HCT116 (cell line): ENCODE measurements around the gene CDCP1. TPM values are rescaled to one million over a fixed set of nuclear protein-coding genes. Genes with fewer than 3 reads are reported as not detected.

Source experiments
- ATAC-seq: fragments of 200-7000 bp; cut with Tn5 transposase; 2 replicates; pipeline ENCODE4 v1.9.1; 2020; ENCODE audit warnings: mild to moderate bottlenecking, moderate library complexity
- BruUV-seq: library from RNA; stranded (reverse); fragments of 400-500 nt; replicated peaks from 2 replicates; lab custom pipeline; 2021; lab: Mats Ljungman, UMichigan
- CTCF ChIA-PET: fragments of 300-600 bp; sonication (Branson Sonifier 250); formaldehyde crosslinking; loops from one replicate; lab custom pipeline; 2021; ENCODE audit warnings: antibody characterized with exemption; lab: Charles Lee
- POLR2A ChIA-PET: fragments of 300-600, 350-600 bp; sonication (Branson Sonifier 250); formaldehyde crosslinking; loops from one replicate; lab custom pipeline; 2021; ENCODE audit warnings: antibody characterized with exemption; lab: Charles Lee
- RAD21 ChIA-PET, 2 experiments: fragments of 300-600 bp; sonication (Branson Sonifier 250); formaldehyde crosslinking; loops; one replicate each; lab custom pipeline; 2023; ENCODE audit warnings: low total read pairs in 2 of 2; ENCODE audit not compliant: uncharacterized antibody in 2 of 2, unreplicated experiment in 2 of 2, low non-redundant PET in 1 of 2; lab: Charles Lee
- DNase-seq: peaks from one replicate; pipeline ENCODE4 v3.0.0-alpha.2; 2010; ENCODE audit warnings: low read depth, low spot score
- H2AFZ ChIP-seq: fragments of 200-600 bp; shearing (Covaris generic), sonication (generic); 2 replicates; pipeline ENCODE4 v1.6.1; 2017; ENCODE audit warnings: low read depth, mixed run types, mixed read lengths, antibody characterized with exemption, low read length; ENCODE audit not compliant: poor library complexity, severe bottlenecking
- H3K27ac ChIP-seq: 2 replicates; pipeline ENCODE4 v1.5.1; 2012; ENCODE audit warnings: low read depth, low read length
- H3K27me3 ChIP-seq: fragments of 200-600 bp; sonication (generic); 2 replicates; pipeline ENCODE4 v1.6.1; 2016; ENCODE audit warnings: mixed run types, low read length, mixed read lengths; ENCODE audit not compliant: insufficient read depth
- H3K36me3 ChIP-seq, 2 experiments: fragments of 200-500 bp in 1 of 2; fragments of 200-600 bp in 1 of 2; sonication (Bioruptor generic) in 1 of 2; sonication (generic) in 1 of 2; 2 replicates each; pipeline versions ENCODE4 v1.5.1 to v1.6.1; 2014 to 2016; ENCODE audit warnings: low read length in 2 of 2, inconsistent platforms in 1 of 2, mixed read lengths in 1 of 2, mixed run types in 1 of 2; ENCODE audit not compliant: insufficient read depth in 2 of 2, control insufficient read depth in 1 of 2
- H3K4me1 ChIP-seq, 2 experiments: fragments of 200-600 bp in 1 of 2; sonication (generic) in 1 of 2; 2 replicates each; pipeline versions ENCODE4 v1.5.1 to v1.6.1; 2012 to 2017; ENCODE audit warnings: low read length in 2 of 2, inconsistent platforms in 1 of 2, mild to moderate bottlenecking in 1 of 2, mixed read lengths in 1 of 2, mixed run types in 1 of 2, moderate library complexity in 1 of 2; ENCODE audit not compliant: insufficient read depth in 2 of 2, control insufficient read depth in 1 of 2
- H3K4me2 ChIP-seq: fragments of 200-600 bp; sonication (generic); 2 replicates; pipeline ENCODE4 v1.6.1; 2017; ENCODE audit warnings: mixed run types, low read length, mixed read lengths
- H3K4me3 ChIP-seq, 2 experiments: fragments of 200-600 bp in 1 of 2; sonication (generic) in 1 of 2; replicated peaks in 1 of 2; 2 replicates each; pipeline ENCODE4 v1.5.1; 2011 to 2016; ENCODE audit warnings: low read length in 2 of 2, control low read depth in 1 of 2, low read depth in 1 of 2, mild to moderate bottlenecking in 1 of 2, mixed read lengths in 1 of 2, mixed run types in 1 of 2
- H3K79me2 ChIP-seq: fragments of 200-600 bp; sonication (generic); 2 replicates; pipeline ENCODE4 v1.6.1; 2017; ENCODE audit warnings: mild to moderate bottlenecking, mixed run types, low read length, moderate library complexity, mixed read lengths; ENCODE audit not compliant: insufficient read depth
- H3K9ac ChIP-seq: fragments of 200-600 bp; sonication (generic); 2 replicates; pipeline ENCODE4 v1.6.1; 2016; ENCODE audit warnings: low read length, mixed read lengths
- H3K9me2 ChIP-seq: fragments of 200-600 bp; sonication (generic), shearing (Covaris generic); 2 replicates; pipeline ENCODE4 v1.6.1; 2017; ENCODE audit warnings: mixed run types, mild to moderate bottlenecking, moderate library complexity; ENCODE audit not compliant: insufficient read depth
- H3K9me3 ChIP-seq, 2 experiments: fragments of 200-500 bp in 1 of 2; fragments of 200-600 bp in 1 of 2; sonication (Bioruptor generic) in 1 of 2; sonication (generic) in 1 of 2; 2 replicates each; pipeline ENCODE4 v1.6.1; 2014 to 2017; ENCODE audit warnings: low read length in 2 of 2, mixed read lengths in 2 of 2, inconsistent platforms in 1 of 2, low read depth in 1 of 2, mild to moderate bottlenecking in 1 of 2, mixed run types in 1 of 2, moderate library complexity in 1 of 2; ENCODE audit not compliant: control insufficient read depth in 1 of 2, insufficient read depth in 1 of 2
- H4K20me1 ChIP-seq: fragments of 200-600 bp; sonication (generic), shearing (Covaris generic); 2 replicates; pipeline ENCODE4 v1.6.1; 2017; ENCODE audit warnings: mixed run types, mild to moderate bottlenecking, moderate library complexity; ENCODE audit not compliant: insufficient read depth
- EZH2 ChIP-seq: fragments of 200-600 bp; sonication (generic); IDR thresholded peaks from 2 replicates; pipeline ENCODE4 v1.6.1; 2017; ENCODE audit warnings: antibody characterized with exemption, mixed run types
- TCF7L2 ChIP-seq: IDR thresholded peaks from 2 replicates; pipeline ENCODE4 v1.7.0; 2011; ENCODE audit warnings: borderline replicate concordance, inconsistent platforms; ENCODE audit not compliant: insufficient read depth, insufficient read length; ENCODE audit errors: extremely low read depth
- YY1 ChIP-seq: IDR thresholded peaks from 2 replicates; pipeline ENCODE4 v1.6.1; 2011; ENCODE audit warnings: low read length, low read depth, moderate library complexity, mild to moderate bottlenecking; ENCODE audit not compliant: insufficient replicate concordance; ENCODE audit errors: extremely low read depth
- intact Hi-C: fragments of 100-400 bp; cut with micrococcal nuclease; formaldehyde crosslinking; loops from 2 replicates; pipeline ENCODE4 v1.10.0; 2022
- total RNA-seq: library from RNA; stranded (reverse); gene quantifications from one replicate; pipeline ENCODE4 v1.2.1, GENCODE V29; 2021; ENCODE audit not compliant: unreplicated experiment
- TF ChIP-seq, protein P1 (sequence below): IDR thresholded peaks from 2 replicates; pipeline ENCODE4 v1.6.1; 2011; ENCODE audit warnings: mild to moderate bottlenecking, low read length, moderate library complexity; ENCODE audit not compliant: insufficient replicate concordance; ENCODE audit errors: extremely low read depth
- TF ChIP-seq, protein P2 (sequence below): IDR thresholded peaks from 2 replicates; pipeline ENCODE4 v1.6.1; 2012

The CDCP1 gene
- total RNA-seq, 1 experiment from 2014 or later = 196 TPM

DNA sequence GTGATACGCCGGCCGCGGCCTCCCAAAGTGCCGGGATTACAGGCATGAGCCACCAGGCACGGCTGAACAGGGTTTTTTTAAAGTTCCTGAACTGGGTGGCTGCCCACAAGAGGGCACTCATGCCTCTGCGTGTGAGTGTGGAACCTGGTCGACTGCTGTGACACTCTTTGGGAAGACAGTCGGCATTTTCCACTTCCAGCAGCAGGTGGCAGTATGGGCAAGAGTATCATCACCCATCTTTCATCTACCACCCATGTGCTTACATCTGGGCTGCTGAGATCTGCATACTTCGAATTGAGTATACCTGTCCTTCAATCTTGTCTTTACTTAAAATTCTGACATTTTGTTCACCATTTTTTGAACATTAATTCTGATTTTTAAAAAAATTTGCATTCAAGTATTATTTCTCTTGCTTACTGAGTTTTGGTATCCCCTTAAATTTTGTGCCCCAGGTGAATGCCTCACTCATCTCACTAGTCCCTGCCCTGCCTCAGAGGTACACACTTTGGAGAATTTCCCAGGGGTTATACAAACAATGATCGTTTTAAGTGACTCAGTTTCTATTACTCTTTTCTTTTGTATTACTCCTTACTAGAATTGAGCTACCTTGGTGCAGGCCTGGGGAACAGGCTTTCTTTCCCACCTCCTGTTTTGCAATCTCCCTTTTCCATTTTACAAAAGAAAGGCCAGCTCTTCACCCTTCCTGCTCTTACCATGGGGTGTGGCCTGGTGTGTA is 108.3 kb downstream of the CDCP1 start (continued):
- TF ChIP-seq TCF7L2 (peak; percentile 47), YY1 (peak; percentile 49)
- TF ChIP-seq, protein P1, sequence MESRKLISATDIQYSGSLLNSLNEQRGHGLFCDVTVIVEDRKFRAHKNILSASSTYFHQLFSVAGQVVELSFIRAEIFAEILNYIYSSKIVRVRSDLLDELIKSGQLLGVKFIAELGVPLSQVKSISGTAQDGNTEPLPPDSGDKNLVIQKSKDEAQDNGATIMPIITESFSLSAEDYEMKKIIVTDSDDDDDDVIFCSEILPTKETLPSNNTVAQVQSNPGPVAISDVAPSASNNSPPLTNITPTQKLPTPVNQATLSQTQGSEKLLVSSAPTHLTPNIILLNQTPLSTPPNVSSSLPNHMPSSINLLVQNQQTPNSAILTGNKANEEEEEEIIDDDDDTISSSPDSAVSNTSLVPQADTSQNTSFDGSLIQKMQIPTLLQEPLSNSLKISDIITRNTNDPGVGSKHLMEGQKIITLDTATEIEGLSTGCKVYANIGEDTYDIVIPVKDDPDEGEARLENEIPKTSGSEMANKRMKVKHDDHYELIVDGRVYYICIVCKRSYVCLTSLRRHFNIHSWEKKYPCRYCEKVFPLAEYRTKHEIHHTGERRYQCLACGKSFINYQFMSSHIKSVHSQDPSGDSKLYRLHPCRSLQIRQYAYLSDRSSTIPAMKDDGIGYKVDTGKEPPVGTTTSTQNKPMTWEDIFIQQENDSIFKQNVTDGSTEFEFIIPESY = no peak
- TF ChIP-seq, protein P2, sequence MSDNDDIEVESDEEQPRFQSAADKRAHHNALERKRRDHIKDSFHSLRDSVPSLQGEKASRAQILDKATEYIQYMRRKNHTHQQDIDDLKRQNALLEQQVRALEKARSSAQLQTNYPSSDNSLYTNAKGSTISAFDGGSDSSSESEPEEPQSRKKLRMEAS = peak; percentile 87

DNA sequence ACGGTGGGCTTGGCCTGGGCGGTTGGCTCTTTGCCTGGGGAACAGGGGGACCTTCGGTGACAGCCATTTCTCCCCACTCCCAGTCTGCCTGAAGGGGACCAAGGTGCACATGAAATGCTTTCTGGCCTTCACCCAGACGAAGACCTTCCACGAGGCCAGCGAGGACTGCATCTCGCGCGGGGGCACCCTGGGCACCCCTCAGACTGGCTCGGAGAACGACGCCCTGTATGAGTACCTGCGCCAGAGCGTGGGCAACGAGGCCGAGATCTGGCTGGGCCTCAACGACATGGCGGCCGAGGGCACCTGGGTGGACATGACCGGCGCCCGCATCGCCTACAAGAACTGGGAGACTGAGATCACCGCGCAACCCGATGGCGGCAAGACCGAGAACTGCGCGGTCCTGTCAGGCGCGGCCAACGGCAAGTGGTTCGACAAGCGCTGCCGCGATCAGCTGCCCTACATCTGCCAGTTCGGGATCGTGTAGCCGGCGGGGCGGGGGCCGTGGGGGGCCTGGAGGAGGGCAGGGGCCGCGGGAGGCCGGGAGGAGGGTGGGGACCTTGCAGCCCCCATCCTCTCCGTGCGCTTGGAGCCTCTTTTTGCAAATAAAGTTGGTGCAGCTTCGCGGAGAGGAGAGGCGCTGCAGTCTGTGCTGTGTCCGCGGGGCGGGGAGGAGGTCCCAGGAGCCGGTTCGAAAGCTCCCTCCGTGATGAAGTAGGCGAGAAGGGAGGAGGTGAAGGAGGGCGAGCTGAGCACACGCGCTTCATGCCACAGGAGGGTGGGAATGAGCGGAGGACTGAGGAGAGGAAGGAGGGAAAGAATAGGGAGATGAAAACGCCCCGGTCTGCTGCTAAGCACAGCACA is 110.5 kb downstream of the CDCP1 start:
- Histone ChIP-seq H3K9me3 (no peaks in the 10 kb centered on the region), H3K4me3 (no peak overlapping the region), H3K4me1 (peaks cover 4 to 17% of the 10 kb centered on the region in 2 experiments; a peak in 3 of 4 replicates), H3K27me3 (no peaks in the 10 kb centered on the region), H4K20me1 (no peaks in the 10 kb centered on the region), H3K27ac (no peak overlapping the region), H3K9me2 (no peaks in the 10 kb centered on the region), H2AFZ (no peak overlapping the region), H3K9ac (no peak overlapping the region), H3K36me3 (no peaks in the 10 kb centered on the region), H3K79me2 (no peaks in the 10 kb centered on the region), H3K4me2 (no peak overlapping the region)
- TF ChIP-seq, protein P2 = no peak
- TF ChIP-seq EZH2 = no peak
- POLR2A ChIA-PET = no interaction called here
- RAD21 ChIA-PET = no interaction called here
- BruUV-seq = no TSS peak
- intact Hi-C loops = loop anchor here (2.0 to 10.0 kb wide), 5 partner anchors 621 to 1042 kb away; no protein-coding TSS in a partner anchor
- DNase-seq = no peak
- CTCF ChIA-PET = interaction anchor here (1.1 kb wide), 1 partner anchor 472 kb away, joined by 3 read pairs; no protein-coding TSS in a partner anchor
- ATAC-seq = no peak
